Measurements from ENCODE around the gene DHRS13. TPM values are rescaled to one million over a fixed set of nuclear protein-coding genes. Genes with fewer than 3 reads are reported as not detected.

Gene DHRS13
- total and polyA plus RNA-seq, 2 donors, result 12.7 to 18.9 TPM

DNA sequence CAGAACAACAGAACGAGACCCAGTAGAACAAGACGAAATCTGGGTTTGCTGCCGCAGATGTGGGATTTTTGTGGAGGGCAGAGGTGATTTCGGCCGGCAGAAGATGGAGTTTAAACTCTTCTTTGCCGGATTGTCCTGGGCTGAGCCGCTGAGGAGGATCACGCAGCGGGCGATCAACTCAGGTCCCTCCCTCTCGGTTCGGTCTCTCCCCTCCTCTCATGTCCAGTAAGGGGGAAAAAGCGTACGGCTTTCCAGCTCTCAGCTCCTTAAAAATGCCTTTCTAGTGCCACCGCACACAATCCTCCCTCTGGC is 46.0 kb upstream of the DHRS13 start:
- H3K4me3 ChIP-seq (ENCODE audit: low read length in 2 of 2), result peak overlapping the region; percentile 72 to 89
- peak overlapping the region; percentile 89 to 92 for H3K27ac ChIP-seq (ENCODE audit: low read depth in 1 of 2, low read length in 1 of 2)
- peaks cover 22 to 50% of the 10 kb centered on the region in 2 donors for H3K4me1 ChIP-seq (ENCODE audit: control insufficient read depth in 2 of 2, insufficient read depth in 2 of 2, low read length in 2 of 2)
- no peaks in the 10 kb centered on the region for H3K9me3 ChIP-seq (ENCODE audit: control insufficient read depth in 2 of 2, insufficient read depth in 1 of 2, low read length in 1 of 2)
- no peak for DNase-seq (ENCODE audit: low read depth in 6 of 9, low spot score in 9 of 9)
- 1% methylated on average over 15 of the region's 15 CpGs for WGBS
- H3K27me3 ChIP-seq (ENCODE audit: control insufficient read depth in 2 of 2, insufficient read depth in 1 of 2, low read length in 1 of 2), result no peaks in the 10 kb centered on the region
- H3K36me3 ChIP-seq (ENCODE audit: control insufficient read depth in 2 of 2, insufficient read depth in 2 of 2, low read length in 1 of 2), result peaks cover 9 to 26% of the 10 kb centered on the region in 2 donors

- WGBS, result 25% methylated on average over 4 of the region's 4 CpGs
- no peak for DNase-seq (ENCODE audit: low read depth in 6 of 9, low spot score in 9 of 9)
- Histone ChIP-seq H3K27ac (ENCODE audit: low read depth in 1 of 2, low read length in 1 of 2) (peak overlapping the region in 1 of 2 donors; percentile 89), H3K27me3 (ENCODE audit: control insufficient read depth in 2 of 2, insufficient read depth in 1 of 2, low read length in 1 of 2) (no peaks in the 10 kb centered on the region), H3K4me3 (ENCODE audit: low read length in 2 of 2) (peak overlapping the region; percentile 72 to 89), H3K4me1 (ENCODE audit: control insufficient read depth in 2 of 2, insufficient read depth in 2 of 2, low read length in 2 of 2) (peaks cover 21 to 48% of the 10 kb centered on the region in 2 donors), H3K9me3 (ENCODE audit: control insufficient read depth in 2 of 2, insufficient read depth in 1 of 2, low read length in 1 of 2) (no peaks in the 10 kb centered on the region), H3K36me3 (ENCODE audit: control insufficient read depth in 2 of 2, insufficient read depth in 2 of 2, low read length in 1 of 2) (peaks cover 9 to 29% of the 10 kb centered on the region in 2 donors)
Measured at GRCh38 chr17:28948342-28948741, 45.5 kb upstream of the DHRS13 start.

- H3K4me3 ChIP-seq (ENCODE audit: low read length in 2 of 2), result no peak overlapping the region
- H3K36me3 ChIP-seq (ENCODE audit: control insufficient read depth in 2 of 2, insufficient read depth in 2 of 2, low read length in 1 of 2), result peaks cover 9 to 33% of the 10 kb centered on the region in 2 donors
- DNase-seq (ENCODE audit: low read depth in 6 of 9, low spot score in 9 of 9), result no peak
- H3K27ac ChIP-seq (ENCODE audit: low read depth in 1 of 2, low read length in 1 of 2), result peak overlapping the region in 1 of 2 donors; percentile 2
- peaks cover 15 to 41% of the 10 kb centered on the region in 2 donors for H3K4me1 ChIP-seq (ENCODE audit: control insufficient read depth in 2 of 2, insufficient read depth in 2 of 2, low read length in 2 of 2)
- 25% methylated on average over 3 of the region's 3 CpGs for WGBS
- H3K27me3 ChIP-seq (ENCODE audit: control insufficient read depth in 2 of 2, insufficient read depth in 1 of 2, low read length in 1 of 2), result no peaks in the 10 kb centered on the region
- H3K9me3 ChIP-seq (ENCODE audit: control insufficient read depth in 2 of 2, insufficient read depth in 1 of 2, low read length in 1 of 2), result no peaks in the 10 kb centered on the region
Measured at GRCh38 chr17:28947639-28948038, 44.8 kb upstream of the DHRS13 start.

GRCh38 chr17:28946239-28946638 is 43.4 kb upstream of the DHRS13 start:
- Histone ChIP-seq H3K4me1 (ENCODE audit: control insufficient read depth in 2 of 2, insufficient read depth in 2 of 2, low read length in 2 of 2) (peaks cover 15 to 37% of the 10 kb centered on the region in 2 donors), H3K36me3 (ENCODE audit: control insufficient read depth in 2 of 2, insufficient read depth in 2 of 2, low read length in 1 of 2) (peaks cover 9 to 42% of the 10 kb centered on the region in 2 donors), H3K9me3 (ENCODE audit: control insufficient read depth in 2 of 2, insufficient read depth in 1 of 2, low read length in 1 of 2) (no peaks in the 10 kb centered on the region), H3K4me3 (ENCODE audit: low read length in 2 of 2) (no peak overlapping the region), H3K27me3 (ENCODE audit: control insufficient read depth in 2 of 2, insufficient read depth in 1 of 2, low read length in 1 of 2) (no peaks in the 10 kb centered on the region), H3K27ac (ENCODE audit: low read depth in 1 of 2, low read length in 1 of 2) (no peak overlapping the region)
- DNase-seq (ENCODE audit: low read depth in 6 of 9, low spot score in 9 of 9), result no peak
- 61% methylated on average over 4 of the region's 4 CpGs for WGBS

- H3K4me3 ChIP-seq (ENCODE audit: low read length in 2 of 2), result no peak overlapping the region
- DNase-seq (ENCODE audit: low read depth in 6 of 9, low spot score in 9 of 9), result no peak
- WGBS, result 92% methylated on average over 8 of the region's 8 CpGs
- H3K36me3 ChIP-seq (ENCODE audit: control insufficient read depth in 2 of 2, insufficient read depth in 2 of 2, low read length in 1 of 2), result peaks cover 9 to 51% of the 10 kb centered on the region in 2 donors
- H3K4me1 ChIP-seq (ENCODE audit: control insufficient read depth in 2 of 2, insufficient read depth in 2 of 2, low read length in 2 of 2), result peaks cover 15 to 37% of the 10 kb centered on the region in 2 donors
- no peak overlapping the region for H3K27ac ChIP-seq (ENCODE audit: low read depth in 1 of 2, low read length in 1 of 2)
- no peaks in the 10 kb centered on the region for H3K9me3 ChIP-seq (ENCODE audit: control insufficient read depth in 2 of 2, insufficient read depth in 1 of 2, low read length in 1 of 2)
- H3K27me3 ChIP-seq (ENCODE audit: control insufficient read depth in 2 of 2, insufficient read depth in 1 of 2, low read length in 1 of 2), result no peaks in the 10 kb centered on the region
Measured at GRCh38 chr17:28944862-28945741, 42.2 kb upstream of the DHRS13 start.

GRCh38 chr17:28944343-28944742 is 41.5 kb upstream of the DHRS13 start:
- Histone ChIP-seq H3K27ac (ENCODE audit: low read depth in 1 of 2, low read length in 1 of 2) (no peak overlapping the region), H3K27me3 (ENCODE audit: control insufficient read depth in 2 of 2, insufficient read depth in 1 of 2, low read length in 1 of 2) (no peaks in the 10 kb centered on the region), H3K36me3 (ENCODE audit: control insufficient read depth in 2 of 2, insufficient read depth in 2 of 2, low read length in 1 of 2) (peaks cover 14 to 56% of the 10 kb centered on the region in 2 donors), H3K4me3 (ENCODE audit: low read length in 2 of 2) (no peak overlapping the region), H3K4me1 (ENCODE audit: control insufficient read depth in 2 of 2, insufficient read depth in 2 of 2, low read length in 2 of 2) (peaks cover 15 to 37% of the 10 kb centered on the region in 2 donors), H3K9me3 (ENCODE audit: control insufficient read depth in 2 of 2, insufficient read depth in 1 of 2, low read length in 1 of 2) (no peaks in the 10 kb centered on the region)
- no peak for DNase-seq (ENCODE audit: low read depth in 6 of 9, low spot score in 9 of 9)
- WGBS, result 99% methylated on average over 4 of the region's 4 CpGs

DNA sequence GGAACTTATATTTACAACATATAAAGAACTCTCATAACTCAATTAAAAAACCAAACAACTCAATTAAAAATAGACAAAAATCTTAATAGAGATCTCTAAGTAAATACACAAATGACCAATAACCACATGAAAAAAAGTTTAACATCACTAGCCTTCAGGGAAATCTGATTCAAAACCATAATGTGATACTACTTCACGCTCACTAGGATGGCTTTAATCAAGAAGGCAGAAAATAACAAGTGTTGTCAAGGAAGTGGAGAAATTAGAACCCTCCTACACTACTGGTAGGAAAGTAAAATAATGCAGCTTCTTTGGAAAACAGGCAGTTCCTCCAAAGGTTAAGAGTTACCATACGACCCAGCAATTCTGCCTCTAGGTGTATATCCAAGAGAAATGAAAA is 40.0 kb upstream of the DHRS13 start:
- peaks cover 17 to 61% of the 10 kb centered on the region in 2 donors for H3K36me3 ChIP-seq (ENCODE audit: control insufficient read depth in 2 of 2, insufficient read depth in 2 of 2, low read length in 1 of 2)
- H3K27ac ChIP-seq (ENCODE audit: low read depth in 1 of 2, low read length in 1 of 2), result no peak overlapping the region
- no peak for DNase-seq (ENCODE audit: low read depth in 6 of 9, low spot score in 9 of 9)
- H3K4me3 ChIP-seq (ENCODE audit: low read length in 2 of 2), result no peak overlapping the region
- 95% methylated on average over 2 of the region's 2 CpGs for WGBS
- no peaks in the 10 kb centered on the region for H3K9me3 ChIP-seq (ENCODE audit: control insufficient read depth in 2 of 2, insufficient read depth in 1 of 2, low read length in 1 of 2)
- H3K27me3 ChIP-seq (ENCODE audit: control insufficient read depth in 2 of 2, insufficient read depth in 1 of 2, low read length in 1 of 2), result no peaks in the 10 kb centered on the region
- H3K4me1 ChIP-seq (ENCODE audit: control insufficient read depth in 2 of 2, insufficient read depth in 2 of 2, low read length in 2 of 2), result peaks cover 5 to 35% of the 10 kb centered on the region in 2 donors

DNA sequence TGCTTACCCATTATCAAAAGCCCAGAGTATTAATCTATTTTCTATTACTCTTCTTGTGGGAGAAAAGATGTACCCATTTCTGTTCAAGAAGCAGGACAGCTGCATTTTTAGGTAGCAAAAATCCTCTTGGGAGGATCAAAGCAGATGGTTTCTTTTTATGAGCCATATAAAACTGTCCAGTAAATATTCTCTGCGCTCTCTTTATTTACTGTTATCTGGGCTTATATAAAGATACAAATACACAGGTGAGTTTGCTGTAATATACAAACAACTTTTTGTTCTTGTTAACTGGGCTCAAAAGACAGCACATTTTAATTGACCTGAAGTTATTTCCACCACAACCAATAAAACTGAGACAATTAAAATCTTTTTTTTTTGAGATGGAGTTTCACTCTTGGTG is 38.4 kb upstream of the DHRS13 start:
- DNase-seq (ENCODE audit: low read depth in 6 of 9, low spot score in 9 of 9), result no peak
- Histone ChIP-seq H3K4me3 (ENCODE audit: low read length in 2 of 2) (no peak overlapping the region), H3K27me3 (ENCODE audit: control insufficient read depth in 2 of 2, insufficient read depth in 1 of 2, low read length in 1 of 2) (no peaks in the 10 kb centered on the region), H3K9me3 (ENCODE audit: control insufficient read depth in 2 of 2, insufficient read depth in 1 of 2, low read length in 1 of 2) (no peaks in the 10 kb centered on the region), H3K36me3 (ENCODE audit: control insufficient read depth in 2 of 2, insufficient read depth in 2 of 2, low read length in 1 of 2) (peaks cover 17 to 59% of the 10 kb centered on the region in 2 donors), H3K27ac (ENCODE audit: low read depth in 1 of 2, low read length in 1 of 2) (no peak overlapping the region), H3K4me1 (ENCODE audit: control insufficient read depth in 2 of 2, insufficient read depth in 2 of 2, low read length in 2 of 2) (peaks cover 5 to 27% of the 10 kb centered on the region in 2 donors)
- WGBS, result 98% methylated on average over 1 of the region's 1 CpG

DNA sequence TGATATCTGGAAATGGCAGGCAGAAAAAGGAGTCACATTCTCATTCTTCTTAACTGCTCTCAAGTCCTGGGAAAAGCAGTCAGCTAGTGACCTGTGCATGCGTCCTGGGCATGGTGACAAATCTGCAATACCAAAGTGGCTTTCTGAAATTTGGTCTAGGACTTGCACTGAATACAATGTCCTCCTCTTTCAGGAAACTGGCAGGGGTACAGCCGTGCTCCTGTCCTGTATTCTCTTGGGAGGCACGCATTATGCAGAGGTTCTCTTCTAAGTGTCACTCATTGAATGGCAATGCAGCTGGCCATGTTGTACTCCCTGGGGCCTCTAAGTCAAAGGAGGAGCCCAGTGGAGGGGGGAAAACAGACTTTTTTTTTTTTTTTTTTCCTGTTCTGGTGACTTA is 37.8 kb upstream of the DHRS13 start:
- no peak overlapping the region for H3K4me3 ChIP-seq (ENCODE audit: low read length in 2 of 2)
- H3K27me3 ChIP-seq (ENCODE audit: control insufficient read depth in 2 of 2, insufficient read depth in 1 of 2, low read length in 1 of 2), result no peaks in the 10 kb centered on the region
- H3K4me1 ChIP-seq (ENCODE audit: control insufficient read depth in 2 of 2, insufficient read depth in 2 of 2, low read length in 2 of 2), result peaks cover 5 to 28% of the 10 kb centered on the region in 2 donors
- H3K27ac ChIP-seq (ENCODE audit: low read depth in 1 of 2, low read length in 1 of 2), result no peak overlapping the region
- H3K36me3 ChIP-seq (ENCODE audit: control insufficient read depth in 2 of 2, insufficient read depth in 2 of 2, low read length in 1 of 2), result peaks cover 15 to 62% of the 10 kb centered on the region in 2 donors
- no peak for DNase-seq (ENCODE audit: low read depth in 6 of 9, low spot score in 9 of 9)
- no peaks in the 10 kb centered on the region for H3K9me3 ChIP-seq (ENCODE audit: control insufficient read depth in 2 of 2, insufficient read depth in 1 of 2, low read length in 1 of 2)
- 96% methylated on average over 3 of the region's 3 CpGs for WGBS

Data from thymus (tissue), 11 donors.